GM18867 (cell line): ENCODE measurements around the gene COL4A2.

Experiments used
- ATAC-seq: cut with Tn5 transposase; IDR thresholded peaks from one replicate; pipeline ENCODE4 v1.9.1; 2021; ENCODE audit warnings: mild to moderate bottlenecking, moderate library complexity; ENCODE audit not compliant: unreplicated experiment

The COL4A2 gene

GRCh38 chr13:110466266-110466915 lies 159.3 kb downstream of the COL4A2 start:
- no peak for ATAC-seq

DNA sequence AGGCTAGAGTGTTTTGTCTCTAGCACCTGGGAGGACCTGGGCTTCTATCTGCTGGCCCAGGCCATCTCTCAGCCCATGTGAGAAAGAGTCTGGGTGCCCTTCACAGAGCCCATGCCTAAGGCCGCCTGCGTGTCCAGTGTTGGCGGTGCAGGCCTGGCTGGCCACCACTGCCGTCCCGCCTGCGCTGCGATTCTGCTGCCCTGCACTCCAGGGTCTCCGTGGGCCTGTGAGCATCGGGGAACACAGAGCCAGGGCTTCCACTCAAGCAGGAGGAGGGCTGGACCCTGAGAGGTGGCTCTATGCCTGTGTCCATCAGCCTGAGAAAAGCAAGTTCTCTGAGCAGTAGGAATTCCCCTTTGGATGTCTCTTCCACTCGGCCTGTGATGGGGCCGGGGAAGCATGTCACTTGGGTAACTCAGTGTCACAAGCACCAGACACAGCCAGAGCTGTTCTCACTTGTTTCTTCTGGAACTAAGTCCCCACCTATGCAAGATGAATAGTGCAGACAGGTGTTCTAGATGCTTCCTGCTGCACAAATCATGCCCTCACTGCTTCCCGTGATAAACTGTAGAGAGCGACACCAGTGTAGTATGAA lies 160.5 kb downstream of the COL4A2 start:
- ATAC-seq, result no peak

GRCh38 chr13:110468986-110469495 lies 162.0 kb downstream of the COL4A2 start:
- no peak for ATAC-seq

- ATAC-seq, result no peak
These were observed 162.5 kb downstream of the COL4A2 start for GRCh38 chr13:110469597-110469996.

- no peak for ATAC-seq
These were observed 163.4 kb downstream of the COL4A2 start for GRCh38 chr13:110470272-110471009.

DNA sequence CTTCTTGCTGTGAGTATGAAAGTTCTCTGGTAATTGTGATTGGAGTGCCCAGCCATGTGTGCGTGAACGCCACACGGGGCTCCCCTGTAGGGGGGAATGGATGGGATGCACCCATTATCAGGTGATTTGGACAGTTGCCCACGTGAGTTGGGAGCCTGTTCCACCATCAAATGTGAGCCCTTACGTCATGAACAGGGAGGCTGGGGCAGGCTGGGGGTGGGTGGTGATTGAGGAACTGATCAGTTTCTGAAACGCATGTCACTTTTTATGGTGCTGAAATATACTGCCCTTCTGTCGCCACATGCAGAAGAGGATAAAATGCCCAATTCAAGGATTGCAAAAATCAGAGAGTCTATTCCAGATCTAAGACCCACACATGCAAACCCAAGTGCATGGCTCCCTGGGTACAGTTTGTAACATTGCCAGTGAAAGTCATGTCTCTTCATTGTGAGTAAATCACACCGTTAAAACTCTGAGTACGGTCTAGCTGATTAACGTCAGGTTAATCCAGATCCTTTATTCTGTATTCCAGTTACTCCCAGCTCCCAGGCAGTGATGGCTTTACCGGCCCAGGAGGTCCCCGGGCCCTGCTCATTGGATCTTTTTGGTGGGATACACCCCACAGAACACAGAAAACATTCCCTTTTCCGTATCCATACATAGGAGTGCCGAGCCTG lies 164.2 kb downstream of the COL4A2 start:
- peak; percentile 36 for ATAC-seq

- peak; percentile 97 for ATAC-seq
These were observed 164.7 kb downstream of the COL4A2 start for GRCh38 chr13:110471833-110472162.

GRCh38 chr13:110472904-110473563 lies 165.9 kb downstream of the COL4A2 start:
- no peak for ATAC-seq

DNA sequence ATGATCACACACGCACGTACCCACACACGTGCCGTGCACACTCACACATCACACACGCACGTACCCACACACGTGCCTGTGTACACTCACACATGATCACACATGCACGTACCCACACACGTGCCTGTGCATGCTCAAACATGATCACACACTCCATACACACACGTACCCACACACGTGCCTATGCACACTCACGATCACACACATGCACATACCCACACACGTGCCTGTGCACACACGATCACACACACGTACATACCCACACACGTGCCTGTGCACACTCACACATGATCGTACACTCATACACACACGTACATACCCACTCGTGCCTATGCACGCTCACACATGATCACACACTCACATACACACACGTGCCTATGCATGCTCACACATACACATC lies 167.6 kb downstream of the COL4A2 start:
- no peak for ATAC-seq

- no peak for ATAC-seq
These were observed 168.0 kb downstream of the COL4A2 start for GRCh38 chr13:110475117-110475516.

GRCh38 chr13:110475550-110476219 lies 168.6 kb downstream of the COL4A2 start:
- peak; percentile 23 for ATAC-seq

- ATAC-seq, result no peak
These were observed 169.1 kb downstream of the COL4A2 start for GRCh38 chr13:110476220-110476617.

GRCh38 chr13:110477706-110478245 lies 170.7 kb downstream of the COL4A2 start:
- no peak for ATAC-seq

- no peak for ATAC-seq
These were observed 171.5 kb downstream of the COL4A2 start for GRCh38 chr13:110478405-110479214.

GRCh38 chr13:110479215-110479545 lies 172.1 kb downstream of the COL4A2 start:
- no peak for ATAC-seq

- no peak for ATAC-seq
These were observed 172.6 kb downstream of the COL4A2 start for GRCh38 chr13:110479648-110480047.

- no peak for ATAC-seq
These were observed 173.1 kb downstream of the COL4A2 start for GRCh38 chr13:110480161-110480560.

DNA sequence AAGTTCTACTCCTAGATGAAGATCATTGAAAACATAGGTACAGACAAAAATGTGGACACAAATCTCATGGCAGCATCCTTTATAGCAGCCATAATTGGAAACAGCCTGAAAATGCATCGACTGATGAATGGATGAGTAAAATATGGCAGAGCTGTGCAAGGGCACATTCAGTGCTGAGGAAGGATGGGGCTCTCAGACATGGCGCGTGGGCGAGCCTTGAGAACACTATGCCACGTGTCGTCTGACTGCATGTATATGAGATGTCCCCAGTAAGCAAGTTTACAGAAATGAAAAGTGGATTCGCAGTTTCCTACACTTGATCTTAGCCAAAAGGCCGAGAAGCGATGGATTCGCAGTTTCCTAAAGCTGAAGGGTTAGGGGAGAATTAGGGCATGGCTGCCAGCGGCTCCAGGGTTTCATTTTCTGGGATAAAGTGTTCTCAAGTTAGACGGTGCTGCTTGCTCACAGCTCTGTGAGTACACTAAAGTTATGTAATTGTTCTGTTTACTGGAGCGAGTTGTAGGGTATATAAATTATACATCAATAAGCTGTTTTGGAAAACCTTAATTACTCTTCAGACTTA lies 176.4 kb downstream of the COL4A2 start:
- ATAC-seq, result peak; percentile 68
